Natural killer cell (primary cell): ENCODE measurements around the gene NSDHL. TPM values are rescaled to one million over a fixed set of nuclear protein-coding genes. Genes with fewer than 3 reads are reported as not detected.

ENCODE experiments used
- ATAC-seq, 3 donors: fragments of 150-1000 bp in 2 of 3; fragments of 200-7000 bp in 1 of 3; cut with Tn5 transposase; 1 replicate in 1 of 3; 2 replicates in 2 of 3; pipeline ENCODE4 v1.10.0; 2021; ENCODE audit warnings: mild to moderate bottlenecking in 2 of 3, moderate library complexity in 2 of 3
- DNase-seq, 2 donors: peaks; one replicate each; pipeline versions ENCODE4 v3.0.0 to v3.0.0-alpha.2; 2013 to 2021; ENCODE audit warnings: mixed read lengths in 1 of 2
- H3K27ac ChIP-seq: one replicate; pipeline ENCODE4 v1.5.1; 2013; ENCODE audit warnings: mild to moderate bottlenecking, low read length
- H3K27me3 ChIP-seq: one replicate; pipeline ENCODE4 v1.6.1; 2013; ENCODE audit warnings: low read length; ENCODE audit not compliant: control insufficient read depth, insufficient read depth
- H3K36me3 ChIP-seq: one replicate; pipeline ENCODE4 v1.6.1; 2013; ENCODE audit warnings: low read length; ENCODE audit not compliant: control insufficient read depth, insufficient read depth
- H3K4me1 ChIP-seq: one replicate; pipeline ENCODE4 v1.6.1; 2013; ENCODE audit warnings: low read length; ENCODE audit not compliant: control insufficient read depth, insufficient read depth
- H3K4me3 ChIP-seq: one replicate; pipeline ENCODE4 v1.5.1; 2013; ENCODE audit warnings: low read length
- H3K9me3 ChIP-seq: one replicate; pipeline ENCODE4 v1.6.1; 2013; ENCODE audit warnings: low read length; ENCODE audit not compliant: control insufficient read depth, insufficient read depth
- H3K27ac Mint-ChIP-seq, 2 donors: one replicate each; pipeline ENCODE4 v1.8.0; 2022; ENCODE audit warnings: mild to moderate bottlenecking in 2 of 2, mixed read lengths in 2 of 2, moderate library complexity in 1 of 2
- H3K27me3 Mint-ChIP-seq, 2 donors: one replicate each; pipeline ENCODE4 v1.8.0; 2022; ENCODE audit warnings: low read depth in 2 of 2, mixed read lengths in 2 of 2
- H3K36me3 Mint-ChIP-seq: one replicate; pipeline ENCODE4 v1.8.0; 2022; ENCODE audit warnings: mixed read lengths
- H3K4me1 Mint-ChIP-seq, 2 donors: one replicate each; pipeline ENCODE4 v1.8.0; 2022; ENCODE audit warnings: mixed read lengths in 2 of 2
- H3K4me3 Mint-ChIP-seq: one replicate; pipeline ENCODE4 v1.8.0; 2022; ENCODE audit warnings: mild to moderate bottlenecking, moderate library complexity, mixed read lengths
- H3K9me3 Mint-ChIP-seq, 2 donors: one replicate each; pipeline ENCODE4 v1.8.0; 2022; ENCODE audit warnings: mixed read lengths in 2 of 2
- CTCF ChIP-seq: fragments of 200-600 bp; IDR thresholded peaks from one replicate; pipeline ENCODE4 v1.8.0; 2022; ENCODE audit warnings: antibody characterized with exemption
- WGBS: methylation state at CpG from one replicate; pipeline ENCODE4 v1.1.7; 2013; ENCODE audit warnings: missing lambda C conversion rate; ENCODE audit not compliant: insufficient coverage; 5-methylcytosine and 5-hydroxymethylcytosine counted together
- intact Hi-C: fragments of 100-400 bp; cut with micrococcal nuclease; formaldehyde crosslinking; loops from one replicate; pipeline ENCODE4 v1.14.2; 2022
- total RNA-seq, 4 donors: library from RNA; stranded (reverse); fragments of 120-200 nt in 1 of 4; gene quantifications; one replicate each; pipeline versions ENCODE4 v1.2.3 to v1.2.4, GENCODE V29; 2013 to 2022

Gene NSDHL
- total RNA-seq, 3 donors from 2014 or later (not counting 1 experiment from before 2014, with no cell fraction given): 4.9 to 8.2 (median 7.9) TPM

- no peaks in the 10 kb centered on the region for H3K36me3 ChIP-seq
- WGBS: 73% methylated on average over 4 of the region's 4 CpGs
- intact Hi-C loops: no loop called here
Measured at GRCh38 chrX:152810403-152810802, 20.5 kb upstream of the NSDHL start.

GRCh38 chrX:152813206-152813605 is 17.7 kb upstream of the NSDHL start:
- no peaks in the 10 kb centered on the region for H3K36me3 ChIP-seq
- ATAC-seq: no peak
- whole genome bisulfite sequencing: 13% methylated on average over 5 of the region's 5 CpGs

More at GRCh38 chrX:152810403-152810802, 20.5 kb upstream of the NSDHL start:
- ATAC-seq (no peak), DNase-seq (no peak)
- Histone ChIP-seq H3K27ac (no peak overlapping the region), H3K9me3 (no peaks in the 10 kb centered on the region), H3K27me3 (no peaks in the 10 kb centered on the region), H3K4me1 (no peaks in the 10 kb centered on the region), H3K4me3 (no peak overlapping the region)
- H3K9me3 Mint-ChIP-seq: no peaks in the 10 kb centered on the region
- H3K4me1 Mint-ChIP-seq: peaks cover 0 to 12% of the 10 kb centered on the region in 2 donors
- no peak for TF ChIP-seq CTCF
- H3K36me3 Mint-ChIP-seq: no peaks in the 10 kb centered on the region
- H3K4me3 Mint-ChIP-seq: no peak overlapping the region
- no peak overlapping the region for H3K27ac Mint-ChIP-seq
- H3K27me3 Mint-ChIP-seq: no peaks in the 10 kb centered on the region

GRCh38 chrX:152814048-152814447 is 16.8 kb upstream of the NSDHL start:
- WGBS: 78% methylated on average over 5 of the region's 5 CpGs
- no peak overlapping the region for H3K4me3 Mint-ChIP-seq
- Histone ChIP-seq H3K36me3 (no peaks in the 10 kb centered on the region), H3K4me1 (no peaks in the 10 kb centered on the region), H3K27ac (no peak overlapping the region), H3K9me3 (no peaks in the 10 kb centered on the region), H3K27me3 (no peaks in the 10 kb centered on the region), H3K4me3 (no peak overlapping the region)
- intact Hi-C loops: no loop called here
- peaks cover 0 to 12% of the 10 kb centered on the region in 2 donors for H3K4me1 Mint-ChIP-seq
- H3K27me3 Mint-ChIP-seq: peaks cover 0 to 4% of the 10 kb centered on the region in 2 donors
- ATAC-seq (no peak), DNase-seq (no peak)
- H3K27ac Mint-ChIP-seq: no peak overlapping the region
- no peaks in the 10 kb centered on the region for H3K9me3 Mint-ChIP-seq
- TF ChIP-seq CTCF: no peak
- no peaks in the 10 kb centered on the region for H3K36me3 Mint-ChIP-seq

More at GRCh38 chrX:152813206-152813605, 17.7 kb upstream of the NSDHL start:
- no peak for TF ChIP-seq CTCF
- H3K36me3 Mint-ChIP-seq: no peaks in the 10 kb centered on the region
- H3K27me3 Mint-ChIP-seq: peaks cover 0 to under 1% of the 10 kb centered on the region in 2 donors
- intact Hi-C loops: no loop called here
- no peaks in the 10 kb centered on the region for H3K4me1 ChIP-seq
- H3K9me3 Mint-ChIP-seq: no peaks in the 10 kb centered on the region
- H3K9me3 ChIP-seq: no peaks in the 10 kb centered on the region
- no peak overlapping the region for H3K4me3 Mint-ChIP-seq
- no peaks in the 10 kb centered on the region for H3K27me3 ChIP-seq
- no peak overlapping the region for H3K27ac ChIP-seq
- no peak overlapping the region for H3K4me3 ChIP-seq
- peaks cover 0 to 12% of the 10 kb centered on the region in 2 donors for H3K4me1 Mint-ChIP-seq
- H3K27ac Mint-ChIP-seq: no peak overlapping the region
- DNase-seq: no peak

- H3K4me1 ChIP-seq: no peaks in the 10 kb centered on the region
- no peak overlapping the region for H3K27ac ChIP-seq
- intact Hi-C loops: no loop called here
- ATAC-seq (no peak), DNase-seq (no peak)
- Mint-ChIP-seq H3K27ac (no peak overlapping the region), H3K4me3 (no peak overlapping the region), H3K9me3 (no peaks in the 10 kb centered on the region), H3K4me1 (peaks cover 0 to 12% of the 10 kb centered on the region in 2 donors), H3K36me3 (no peaks in the 10 kb centered on the region), H3K27me3 (peaks cover 4 to 12% of the 10 kb centered on the region in 2 donors)
- H3K9me3 ChIP-seq: no peaks in the 10 kb centered on the region
- H3K4me3 ChIP-seq: no peak overlapping the region
- H3K36me3 ChIP-seq: no peaks in the 10 kb centered on the region
- TF ChIP-seq CTCF: no peak
- H3K27me3 ChIP-seq: no peaks in the 10 kb centered on the region
- WGBS: 65% methylated on average over 2 of the region's 6 CpGs
Measured at GRCh38 chrX:152817078-152817764, 13.6 kb upstream of the NSDHL start.
